A673 (cell line): ENCODE results near the gene GPATCH2. TPM values are rescaled to one million over a fixed set of nuclear protein-coding genes. Genes with fewer than 3 reads are reported as not detected.

ENCODE experiments used
- BruUV-seq: library from RNA; stranded (reverse); fragments of 400-500 nt; replicated peaks from 2 replicates; lab custom pipeline; 2021; lab: Mats Ljungman, UMichigan
- CTCF ChIA-PET: fragments of 300-600 bp; sonication (Branson Sonifier 250); formaldehyde crosslinking; loops from one replicate; lab custom pipeline; 2022; ENCODE audit warnings: antibody characterized with exemption; lab: Charles Lee
- POLR2A ChIA-PET: fragments of 300-600 bp; sonication (Branson Sonifier 250); formaldehyde crosslinking; loops from one replicate; lab custom pipeline; 2022; ENCODE audit warnings: antibody characterized with exemption; ENCODE audit not compliant: low non-redundant PET; lab: Charles Lee
- DNase-seq: peaks from one replicate; pipeline ENCODE4 v3.0.0-alpha.2; 2015; ENCODE audit warnings: low spot score
- H3K27ac ChIP-seq: fragments of 200-600 bp; sonication (generic); 2 replicates; pipeline ENCODE4 v1.5.1; 2016; ENCODE audit warnings: mixed run types, low read depth, mild to moderate bottlenecking, mixed read lengths, antibody characterized with exemption, low read length; ENCODE audit not compliant: poor library complexity, severe bottlenecking
- H3K27me3 ChIP-seq: fragments of 200-600 bp; sonication (generic); replicated peaks from 2 replicates; pipeline ENCODE4 v1.6.1; 2017; ENCODE audit warnings: mixed run types, low read depth, mild to moderate bottlenecking, mixed read lengths, antibody characterized with exemption, low read length; ENCODE audit not compliant: insufficient read depth, poor library complexity
- H3K36me3 ChIP-seq: fragments of 200-600 bp; sonication (generic); 2 replicates; pipeline ENCODE4 v1.6.1; 2016; ENCODE audit warnings: mixed run types, mild to moderate bottlenecking, mixed read lengths, antibody characterized with exemption, low read length; ENCODE audit not compliant: insufficient read depth, poor library complexity, severe bottlenecking
- H3K4me1 ChIP-seq: fragments of 200-600 bp; sonication (generic); 2 replicates; pipeline ENCODE4 v1.6.1; 2017; ENCODE audit warnings: mixed run types, mild to moderate bottlenecking, mixed read lengths, antibody characterized with exemption, low read length; ENCODE audit not compliant: insufficient read depth, poor library complexity, severe bottlenecking
- H3K4me3 ChIP-seq: fragments of 200-600 bp; sonication (generic); 2 replicates; pipeline ENCODE4 v1.5.1; 2016; ENCODE audit warnings: low read depth, mixed run types, mild to moderate bottlenecking, mixed read lengths, low read length; ENCODE audit not compliant: poor library complexity, severe bottlenecking
- H3K9me3 ChIP-seq: fragments of 200-600 bp; sonication (generic); 2 replicates; pipeline ENCODE4 v1.6.1; 2016; ENCODE audit warnings: mixed run types, low read depth, mild to moderate bottlenecking, mixed read lengths, antibody characterized with exemption, low read length; ENCODE audit not compliant: poor library complexity, severe bottlenecking
- CTCF ChIP-seq: fragments of 300-800, 200-600 bp; sonication (generic); conservative IDR thresholded peaks from 2 replicates; pipeline ENCODE4 v1.5.1; 2017; ENCODE audit warnings: low read depth, mild to moderate bottlenecking, antibody characterized with exemption, low read length, moderate library complexity, mixed read lengths
- EZH2 ChIP-seq: fragments of 200-600 bp; sonication (generic); IDR thresholded peaks from 2 replicates; pipeline ENCODE4 v1.6.1; 2017; ENCODE audit warnings: borderline replicate concordance, low read depth, mild to moderate bottlenecking, mixed read lengths, antibody characterized with exemption, low read length; ENCODE audit not compliant: poor library complexity, severe bottlenecking
- intact Hi-C: fragments of 100-400 bp; cut with micrococcal nuclease; formaldehyde crosslinking; loops from one replicate; pipeline ENCODE4 v1.10.0; 2022; ENCODE audit not compliant: unreplicated experiment
- total RNA-seq: library from RNA; stranded (reverse); gene quantifications from 2 replicates; pipeline ENCODE4 v1.2.3, GENCODE V29; 2021

Gene GPATCH2
- total RNA-seq, 1 experiment from 2014 or later, result 15.3 TPM

GRCh38 chr1:217506878-217507277, 124.0 kb downstream of the GPATCH2 start:
- intact Hi-C loops, result no loop called here

GRCh38 chr1:217498209-217498608, 132.7 kb downstream of the GPATCH2 start:
- Histone ChIP-seq H3K4me3 (no peak overlapping the region), H3K36me3 (no peaks in the 10 kb centered on the region), H3K27me3 (no peaks in the 10 kb centered on the region), H3K4me1 (no peaks in the 10 kb centered on the region), H3K27ac (no peak overlapping the region), H3K9me3 (no peaks in the 10 kb centered on the region)
- intact Hi-C loops, result no loop called here
- TF ChIP-seq CTCF (no peak), EZH2 (no peak)
- no peak for DNase-seq
- no TSS peak for BruUV-seq
- ChIA-PET CTCF (no interaction called here), POLR2A (no interaction called here)

More at GRCh38 chr1:217506878-217507277, 124.0 kb downstream of the GPATCH2 start:
- Histone ChIP-seq H3K27ac (no peak overlapping the region), H3K27me3 (no peaks in the 10 kb centered on the region), H3K9me3 (no peaks in the 10 kb centered on the region), H3K4me1 (no peaks in the 10 kb centered on the region), H3K4me3 (no peak overlapping the region), H3K36me3 (no peaks in the 10 kb centered on the region)
- POLR2A ChIA-PET, result no interaction called here
- no TSS peak for BruUV-seq
- TF ChIP-seq EZH2 (no peak), CTCF (no peak)
- CTCF ChIA-PET, result no interaction called here
- DNase-seq, result no peak

- TF ChIP-seq EZH2 (no peak), CTCF (no peak)
- CTCF ChIA-PET, result no interaction called here
- BruUV-seq, result no TSS peak
- intact Hi-C loops, result no loop called here
- H3K27me3 ChIP-seq, result no peaks in the 10 kb centered on the region
- DNase-seq, result no peak
- H3K36me3 ChIP-seq, result no peaks in the 10 kb centered on the region
- H3K9me3 ChIP-seq, result no peaks in the 10 kb centered on the region
- no peak overlapping the region for H3K27ac ChIP-seq
- POLR2A ChIA-PET, result no interaction called here
- H3K4me3 ChIP-seq, result no peak overlapping the region
- no peaks in the 10 kb centered on the region for H3K4me1 ChIP-seq
Measured at GRCh38 chr1:217495249-217495648, 135.6 kb downstream of the GPATCH2 start.
